NCI-H2196 (cell line): ENCODE data around the gene RAMP3.
"Not testable (repeated sequence)": the region's sequence is repeated elsewhere in the genome, so short reads cannot be mapped to it uniquely, and the experiment has no call there.

Experiments
- DNase-seq: peaks from one replicate; lab custom pipeline; 2025; ENCODE audit not compliant: unreplicated experiment; lab: John Stamatoyannopoulos, UW

RAMP3 gene

DNA sequence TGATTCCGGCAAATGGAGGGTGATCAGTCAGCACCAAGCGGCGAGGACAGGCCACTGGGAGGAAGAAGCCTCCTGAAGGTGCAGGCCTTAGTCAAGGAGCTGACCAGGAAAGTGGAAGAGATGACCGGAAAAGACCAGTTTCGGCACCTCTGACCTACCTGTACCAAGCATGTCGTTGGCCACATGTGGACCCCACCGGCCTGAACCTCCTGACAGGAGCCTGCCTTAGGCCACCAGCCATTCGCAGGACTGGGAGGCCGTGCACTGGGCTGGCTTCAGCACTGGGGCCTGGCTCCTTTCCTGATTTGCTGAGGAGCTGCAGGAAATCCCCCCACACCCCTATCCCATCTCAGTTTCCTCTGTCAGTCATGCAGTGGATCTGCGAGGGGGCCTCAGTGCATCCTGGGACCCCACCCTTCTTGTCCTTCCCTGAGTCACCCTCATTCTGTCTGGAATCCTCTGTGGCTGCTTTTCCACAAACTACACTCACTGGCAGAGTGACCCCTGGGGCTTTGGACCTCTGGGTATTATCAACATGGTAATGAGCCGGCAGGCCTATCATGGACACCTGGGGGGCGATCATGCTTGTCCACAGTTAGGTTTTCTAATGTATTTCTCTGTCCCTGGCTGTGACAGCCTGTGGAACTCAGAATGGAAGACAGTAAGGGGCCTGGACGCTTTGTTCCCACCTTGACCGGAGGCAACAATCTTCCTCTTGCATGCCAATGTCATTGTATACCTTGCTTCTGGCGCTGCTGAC, 33.0 kb downstream of the RAMP3 start:
- DNase-seq = no peak

DNA sequence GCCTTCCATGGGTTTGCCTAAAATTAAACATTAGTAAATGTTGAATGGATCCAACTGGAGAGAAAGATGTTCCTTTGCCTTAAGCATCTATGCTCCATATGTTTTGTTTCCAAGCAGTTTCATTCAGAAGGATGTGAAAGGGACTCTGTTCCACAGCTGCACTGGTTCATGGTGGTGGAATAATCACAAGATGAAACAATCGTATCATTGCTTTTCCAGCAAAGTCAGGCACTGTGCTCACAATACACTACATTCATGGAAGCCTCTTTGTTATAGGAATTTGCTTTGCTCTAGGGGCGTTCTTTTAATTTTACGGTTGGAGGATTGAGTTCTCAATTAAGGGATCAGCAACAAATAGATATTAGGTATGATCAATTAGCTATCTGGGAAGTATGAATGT, 33.8 kb downstream of the RAMP3 start:
- no peak for DNase-seq

DNA sequence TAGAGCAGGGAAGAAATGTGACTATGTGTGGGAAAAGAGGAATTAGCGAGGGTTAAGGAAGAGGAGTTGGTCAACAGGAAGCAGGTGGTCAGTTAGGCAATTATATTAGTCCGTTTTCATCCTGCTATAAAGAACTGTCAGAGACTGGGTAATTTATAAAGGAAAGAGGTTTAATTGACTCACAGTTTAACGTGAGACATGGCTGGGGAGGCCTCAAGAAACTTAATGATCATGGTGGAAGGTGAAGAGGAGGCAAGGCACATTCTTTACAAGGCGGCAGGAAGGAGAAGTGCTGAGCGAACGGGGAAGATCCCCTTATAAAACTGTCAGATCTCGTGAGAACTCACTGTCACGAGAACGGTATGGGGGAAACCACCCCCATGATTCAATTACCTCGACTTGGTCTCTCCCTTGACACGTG, 35.0 kb downstream of the RAMP3 start:
- DNase-seq = no peak

DNA sequence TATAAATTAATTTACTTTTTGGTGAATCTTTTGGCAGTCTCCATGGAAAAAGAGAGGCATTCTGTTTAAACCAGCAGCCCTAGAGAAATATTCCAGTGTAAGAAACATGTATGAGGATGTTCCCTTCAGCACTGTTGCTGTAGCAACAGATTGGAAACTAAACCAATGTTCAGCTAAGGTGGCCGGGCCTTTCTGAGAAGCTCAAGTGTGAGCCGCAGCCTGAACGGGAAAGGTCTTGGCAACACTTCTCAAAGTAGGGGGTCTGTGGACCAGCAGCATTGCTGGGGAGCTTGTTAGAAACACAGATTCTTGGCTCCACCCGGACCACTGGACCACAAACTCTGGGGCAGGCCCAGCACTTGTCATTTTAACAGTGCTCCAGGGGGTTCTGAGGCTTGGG, 36.2 kb downstream of the RAMP3 start:
- no peak for DNase-seq

DNA sequence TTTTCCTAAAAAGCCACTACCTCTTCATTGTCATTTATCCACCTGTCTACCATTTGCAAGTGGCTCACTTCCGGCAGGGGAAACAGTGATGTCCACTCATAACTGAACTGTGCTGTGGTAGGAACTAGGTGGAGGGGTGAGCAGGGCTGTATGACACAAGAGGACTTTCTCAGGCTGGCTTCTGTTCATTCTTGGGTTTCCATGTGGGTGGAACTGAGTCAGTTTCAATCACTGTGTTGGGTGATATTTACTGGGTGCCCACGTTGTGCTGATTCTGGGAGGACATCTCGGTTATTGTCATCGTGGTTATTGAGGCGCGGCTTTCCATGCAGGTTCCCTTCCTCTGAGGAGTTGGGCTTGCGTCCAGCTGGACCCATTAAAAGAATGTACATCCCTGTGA, 38.8 kb downstream of the RAMP3 start:
- no peak for DNase-seq

DNA sequence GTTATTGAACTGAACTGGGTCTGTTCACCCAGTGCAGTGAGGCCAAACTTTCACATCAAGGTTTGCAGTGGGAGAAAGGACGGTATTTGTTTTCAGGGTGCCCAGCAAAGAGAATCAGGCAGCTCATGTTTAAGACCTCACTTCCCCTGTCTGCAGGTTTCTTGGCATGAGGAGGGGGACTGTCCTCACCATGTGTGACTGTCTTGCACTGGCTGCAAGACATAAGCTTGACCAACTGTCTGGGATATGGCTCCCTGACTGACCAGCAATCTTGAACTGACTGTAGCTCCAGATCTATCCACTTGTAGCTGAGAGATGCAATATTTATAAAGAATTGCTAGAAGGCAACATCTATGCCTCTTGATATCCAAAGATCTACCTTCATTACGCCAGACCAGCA, 39.9 kb downstream of the RAMP3 start:
- no peak for DNase-seq

DNA sequence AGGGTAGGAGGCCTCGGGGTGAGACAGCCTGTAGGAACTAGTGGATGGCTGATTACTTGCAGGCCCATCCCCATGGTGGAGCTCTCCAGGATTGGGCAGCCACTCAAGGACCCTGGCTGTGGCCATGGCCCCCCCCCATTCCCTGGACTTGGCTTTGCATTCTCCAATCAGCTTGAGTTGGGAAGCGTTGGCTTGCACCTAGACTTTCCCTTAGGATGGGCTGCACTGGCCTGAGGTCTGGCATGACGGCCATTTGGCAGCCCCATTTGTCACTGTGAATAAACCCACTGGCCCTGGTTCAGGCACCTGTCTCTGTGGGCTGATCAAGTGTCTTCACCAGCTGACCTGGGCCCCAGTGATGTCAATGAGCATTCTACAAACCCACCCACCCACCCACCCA, 41.4 kb downstream of the RAMP3 start:
- no peak for DNase-seq

DNA sequence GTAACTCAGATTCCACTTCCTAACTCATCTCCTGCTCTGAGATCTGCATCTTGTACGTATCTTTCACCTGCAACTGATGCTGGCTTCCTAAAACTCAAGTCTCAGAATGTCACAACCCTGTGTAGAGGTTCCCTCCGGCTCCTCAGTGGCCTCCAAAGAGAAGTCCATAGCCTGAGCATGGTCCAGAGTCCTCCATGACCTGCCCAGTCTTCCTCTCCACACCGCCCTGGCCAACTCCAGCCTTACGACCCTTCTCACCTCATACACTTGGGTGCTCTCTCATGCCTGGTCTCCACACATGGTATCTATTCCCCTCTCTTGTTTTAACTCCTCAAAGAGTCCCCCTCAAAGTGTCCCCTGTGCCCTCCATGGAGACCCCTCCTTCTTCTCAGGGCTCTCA, 41.9 kb downstream of the RAMP3 start:
- no peak for DNase-seq

DNA sequence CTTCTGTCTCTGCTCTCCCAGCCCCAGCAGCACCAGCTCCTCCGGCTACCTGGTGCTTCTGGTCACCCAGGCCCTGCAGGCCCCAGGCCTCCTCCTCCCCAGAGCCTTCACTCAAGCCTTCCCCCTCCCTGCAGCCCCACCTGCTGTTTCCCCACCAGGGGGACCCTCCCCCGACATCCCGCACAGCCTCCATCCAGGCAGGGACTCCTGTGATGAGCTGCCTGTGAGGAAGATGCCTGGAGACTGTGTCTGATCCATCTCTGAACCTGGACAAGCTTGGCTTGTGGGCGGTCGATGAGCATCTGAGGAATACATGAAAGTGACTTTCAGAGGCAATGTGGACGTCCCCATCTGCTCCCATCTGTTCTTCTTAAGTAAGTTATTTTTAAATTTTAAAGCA, 45.0 kb downstream of the RAMP3 start:
- no peak for DNase-seq

DNA sequence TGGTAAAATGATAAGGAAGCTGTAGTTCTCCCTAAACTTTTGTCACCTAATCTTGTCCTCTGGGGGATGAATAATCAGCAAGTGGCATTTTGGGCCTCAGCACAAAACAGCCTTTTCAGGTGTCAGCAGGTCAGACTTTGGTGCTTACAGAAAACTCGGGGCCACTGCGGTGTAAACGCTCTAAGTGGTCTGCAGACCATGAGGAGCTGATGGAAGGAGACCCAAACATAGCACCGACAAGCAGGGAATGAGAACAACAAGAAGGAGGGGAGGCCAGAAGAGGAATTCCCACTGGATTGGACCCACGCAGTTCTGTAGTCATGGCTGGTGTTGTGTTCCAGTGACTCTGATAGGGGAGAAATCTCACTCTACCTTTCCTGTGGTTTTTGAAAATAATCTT, 45.4 kb downstream of the RAMP3 start:
- DNase-seq = no peak

DNA sequence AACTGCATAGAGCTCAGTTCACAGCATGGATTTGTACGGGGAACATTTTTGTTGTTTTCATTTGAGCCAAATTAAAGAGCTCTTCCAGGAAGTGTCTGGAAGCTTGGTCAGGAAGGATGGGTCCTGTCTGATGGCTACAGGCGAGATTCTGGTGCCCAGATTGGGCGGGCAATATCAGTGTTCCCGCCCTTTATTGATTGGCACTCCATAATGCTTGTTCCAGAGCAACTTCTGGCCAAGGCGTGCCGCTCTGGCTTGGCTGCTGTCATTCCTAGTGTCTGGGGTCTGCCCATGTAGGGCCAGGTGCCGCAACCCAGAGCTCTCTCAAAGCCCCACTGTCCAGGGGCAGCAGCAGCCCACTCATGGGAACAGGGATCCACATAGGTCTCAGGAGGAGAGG, 45.9 kb downstream of the RAMP3 start:
- DNase-seq = no peak

DNA sequence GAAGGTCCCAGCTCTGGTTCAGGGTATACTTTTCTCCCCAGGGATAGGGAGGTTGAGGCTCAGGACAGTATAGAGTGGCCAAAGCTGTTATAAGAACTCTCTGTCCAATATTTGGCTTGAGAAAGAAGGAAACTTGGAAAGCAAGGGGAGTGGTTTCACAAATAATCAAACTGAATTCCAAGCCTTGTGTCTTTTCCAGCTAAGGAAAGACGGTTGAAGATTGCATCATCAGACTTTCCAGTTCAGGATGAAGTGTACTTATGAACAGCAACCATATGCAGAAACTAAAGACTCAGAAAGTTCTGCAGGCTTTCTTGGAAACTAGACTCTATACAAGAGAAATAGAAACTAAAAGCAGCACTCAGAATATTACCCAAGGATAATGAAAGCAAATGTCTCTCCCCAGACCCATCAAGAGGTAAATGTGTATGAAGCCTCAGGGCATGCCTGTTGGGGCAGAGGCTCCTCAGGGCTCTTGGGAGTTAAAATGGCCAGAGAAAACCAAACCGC, 46.4 kb downstream of the RAMP3 start:
- no peak for DNase-seq

DNA sequence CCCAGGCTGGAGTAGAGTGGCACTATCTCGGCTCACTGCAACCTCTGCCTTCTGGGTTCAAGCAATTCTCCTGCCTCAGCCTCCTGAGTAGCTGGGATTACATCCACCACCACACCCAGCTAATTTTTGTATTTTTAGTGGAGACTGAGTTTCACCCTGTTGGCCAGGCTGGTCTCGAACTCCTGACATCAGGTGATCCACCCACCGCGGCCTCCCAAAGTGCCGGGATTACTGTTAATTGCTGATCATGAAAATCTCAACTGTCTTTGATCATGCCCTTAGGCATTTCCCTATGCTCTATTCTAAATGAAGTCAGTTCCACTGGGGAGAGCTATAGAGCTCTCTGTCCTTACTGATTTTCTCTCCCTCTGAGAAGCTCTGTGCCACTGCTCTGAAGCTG, 48.7 kb downstream of the RAMP3 start:
- not testable (repeated sequence) for DNase-seq

DNA sequence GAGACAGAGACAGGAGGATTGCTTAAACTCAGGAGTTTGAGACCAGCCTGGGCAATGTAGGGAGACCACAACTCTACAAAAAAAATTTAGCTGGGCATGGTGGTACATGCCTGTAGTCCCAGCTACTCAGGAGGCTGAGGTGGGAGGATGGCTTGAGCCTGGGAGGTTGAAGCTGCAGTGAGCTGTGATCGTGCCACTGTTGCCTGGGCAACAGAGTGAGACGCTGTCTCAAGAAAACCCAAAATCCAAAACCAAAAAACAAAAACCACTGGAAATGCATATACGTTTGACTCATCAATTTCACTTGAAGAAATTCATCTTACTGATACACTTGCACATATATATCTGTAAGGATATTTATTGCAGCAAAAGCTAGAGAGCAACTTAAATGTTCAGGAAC, 52.3 kb downstream of the RAMP3 start:
- DNase-seq = not testable (repeated sequence)

DNA sequence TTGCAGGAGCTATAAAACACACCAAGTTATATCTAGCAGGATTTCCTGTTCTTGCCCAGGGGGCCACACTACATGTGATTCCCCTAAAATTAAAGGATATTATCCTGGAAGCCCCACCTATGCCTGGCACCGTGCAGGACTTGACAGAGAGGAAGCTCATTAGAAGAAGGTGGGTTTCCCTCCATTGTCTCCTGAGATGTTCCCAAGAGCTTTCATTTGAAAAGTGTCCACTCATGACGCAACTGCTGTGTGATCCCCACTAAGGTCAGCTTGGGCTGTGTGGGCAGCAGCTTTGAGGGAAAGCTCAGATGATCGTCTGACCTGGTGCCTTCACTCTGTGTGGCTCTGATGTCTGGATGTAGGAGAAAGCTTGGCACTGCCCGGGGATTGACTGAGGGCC, 53.5 kb downstream of the RAMP3 start:
- no peak for DNase-seq

DNA sequence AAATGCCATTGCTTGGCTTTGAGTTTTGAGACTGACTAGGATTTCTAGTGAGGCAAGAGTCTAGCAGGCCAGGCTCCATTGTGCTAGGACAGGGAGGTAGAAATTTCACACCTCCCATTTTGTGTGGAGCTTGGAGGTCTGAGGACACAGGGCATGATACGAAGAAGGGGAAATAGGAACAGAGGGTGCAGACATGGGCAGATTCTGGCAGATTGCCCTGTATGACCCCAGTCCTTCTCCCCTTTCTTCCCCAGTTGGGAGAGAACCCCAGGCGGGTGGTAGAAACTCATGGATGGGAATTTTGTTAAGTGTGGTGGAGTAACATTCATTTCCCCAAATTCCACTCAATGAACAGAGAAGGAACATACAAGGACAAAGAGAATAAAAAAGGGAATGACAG, 54.4 kb downstream of the RAMP3 start:
- DNase-seq = no peak

DNA sequence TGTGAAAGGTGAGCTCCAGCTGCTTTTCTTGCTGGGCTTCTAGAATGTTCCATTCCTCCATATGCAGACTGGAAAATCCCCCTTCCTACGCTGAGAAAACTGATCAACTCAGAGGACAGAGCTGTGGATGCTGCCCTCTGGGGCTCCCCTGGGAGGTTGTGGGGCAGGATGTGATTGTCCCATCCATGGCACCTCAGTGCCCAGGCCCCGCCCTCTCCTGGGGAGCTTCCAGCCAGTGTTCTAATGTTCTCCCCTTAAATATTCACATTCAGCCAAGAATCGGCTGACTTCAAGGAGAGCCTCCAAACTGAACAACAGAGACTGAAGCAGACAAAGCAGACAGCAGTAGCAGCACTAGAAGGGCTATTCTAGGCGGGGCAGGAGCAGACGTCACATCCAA, 55.0 kb downstream of the RAMP3 start:
- DNase-seq = no peak

DNA sequence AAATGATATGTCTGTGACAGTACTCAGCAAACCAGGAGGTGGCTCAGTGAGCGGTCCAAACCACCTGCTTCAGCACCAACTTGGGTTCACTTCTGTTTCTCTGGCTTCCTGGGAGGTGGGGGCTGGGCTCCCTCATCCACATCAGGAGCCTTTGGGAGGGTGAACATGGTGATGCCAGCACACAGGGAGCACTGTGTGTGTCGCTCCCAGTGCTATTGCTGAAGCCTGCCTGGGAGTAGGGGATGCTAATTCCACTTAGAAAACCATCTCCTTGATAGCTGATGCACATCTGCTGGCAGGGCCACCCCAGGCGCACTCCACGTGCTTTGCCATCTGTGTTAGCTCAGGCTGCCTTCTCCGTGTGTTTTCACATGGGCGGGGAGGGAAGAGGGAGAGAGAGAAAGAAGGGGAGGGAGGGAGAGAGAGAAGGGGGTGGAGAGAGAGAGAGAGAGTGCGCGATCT, 58.0 kb downstream of the RAMP3 start:
- DNase-seq = no peak

DNA sequence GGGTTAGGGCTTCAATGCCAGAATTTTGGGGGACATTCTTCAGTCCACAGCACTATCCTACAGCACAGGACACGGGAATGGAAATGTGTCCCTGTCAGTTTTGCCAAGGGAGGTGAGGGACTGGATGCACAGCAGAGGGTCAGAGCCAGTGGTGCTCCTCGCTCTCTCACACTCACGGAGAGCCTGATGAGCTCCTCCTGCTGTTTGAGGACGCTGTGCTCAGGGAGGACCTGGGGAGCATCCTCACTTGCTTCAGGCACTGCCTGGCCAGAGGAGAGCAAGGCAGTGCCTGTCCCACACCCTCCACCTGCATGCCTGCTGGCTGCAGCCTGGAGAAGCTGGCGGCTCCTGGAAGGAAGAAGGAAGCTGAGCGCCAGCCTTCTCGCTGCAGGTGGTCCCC, 58.6 kb downstream of the RAMP3 start:
- no peak for DNase-seq

DNA sequence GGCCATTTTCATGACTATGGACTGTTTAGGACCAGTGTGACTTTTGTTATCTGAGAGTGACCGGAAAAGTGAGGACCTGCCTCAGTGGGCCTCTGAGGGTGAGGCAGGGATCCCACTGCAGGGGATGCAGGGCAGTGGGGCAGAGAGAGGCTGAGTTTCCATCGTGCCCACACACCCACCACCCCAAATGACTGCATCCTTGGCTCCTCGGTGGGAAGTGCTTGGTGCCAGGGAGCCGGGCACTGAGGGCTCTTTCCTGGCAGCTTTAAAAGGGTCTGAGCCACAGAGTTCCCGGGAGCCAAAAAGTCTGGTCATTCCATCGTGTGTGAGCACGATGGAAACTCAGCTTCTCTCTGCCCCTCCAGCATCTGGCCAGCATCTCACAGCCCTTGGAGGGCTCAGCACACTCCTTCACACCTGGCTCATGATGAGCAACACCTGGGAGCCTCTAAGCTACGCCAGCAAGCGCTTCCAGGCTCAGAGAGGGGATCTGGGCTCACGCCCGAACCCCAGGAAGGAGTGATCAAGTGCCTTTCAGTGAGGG, 59.1 kb downstream of the RAMP3 start:
- DNase-seq = no peak

DNA sequence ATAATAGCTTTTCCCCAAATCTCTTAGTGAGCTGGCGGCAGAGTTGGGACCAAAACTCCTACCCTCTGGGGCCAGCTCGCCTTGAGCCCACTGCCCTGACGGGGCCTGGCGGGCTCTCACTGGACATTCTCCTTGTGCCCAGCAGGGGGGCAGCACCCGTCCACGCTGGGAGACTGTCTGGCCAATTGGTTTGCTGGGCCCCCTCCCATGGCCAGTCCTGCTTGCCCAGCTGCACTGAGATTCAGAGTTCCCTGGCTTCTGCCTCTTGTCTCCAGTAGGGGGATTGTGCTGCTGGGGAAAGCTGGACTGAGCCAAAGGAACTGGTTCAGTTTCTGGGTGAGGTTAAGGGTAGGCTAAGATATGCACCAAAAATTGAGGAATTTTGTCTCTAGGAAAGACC, 59.8 kb downstream of the RAMP3 start:
- DNase-seq = no peak

DNA sequence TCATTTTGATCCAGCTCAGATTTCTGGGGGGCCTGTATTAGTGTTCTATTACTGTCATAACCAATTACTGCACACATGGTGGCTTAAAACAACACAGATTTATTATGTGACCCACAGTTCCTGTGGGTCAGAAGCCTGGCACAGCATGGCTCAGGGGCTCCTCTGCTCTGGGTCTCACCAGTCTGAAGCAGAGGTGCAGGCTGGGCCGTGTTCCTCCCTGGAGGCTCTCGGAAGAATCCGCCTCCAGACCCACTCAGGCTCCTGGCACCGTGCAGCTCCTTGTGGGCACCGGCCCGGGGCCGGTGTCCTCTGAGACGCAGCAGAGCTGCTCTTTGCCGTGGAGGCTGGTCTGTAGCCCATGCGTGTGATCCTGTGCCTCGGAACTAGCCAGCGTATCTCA, 61.5 kb downstream of the RAMP3 start:
- no peak for DNase-seq
